Measurements from ENCODE around the gene SMAD2. TPM values are rescaled to one million over a fixed set of nuclear protein-coding genes. Genes with fewer than 3 reads are reported as not detected.
A peak's percentile ranks its signal among the peaks of the same experiment; 100 is the strongest.

Gene SMAD2
- total RNA-seq, 5 donors from 2014 or later (not counting 1 experiment from before 2014, with no cell fraction given): 110 to 129 (median 115) TPM

GRCh38 chr18:47895565-47896250 is 34.8 kb downstream of the SMAD2 start:
- Histone ChIP-seq H3K9me3 (no peaks in the 10 kb centered on the region), H3K27ac (ENCODE audit: low read length) (no peak overlapping the region), H3K4me1 (ENCODE audit: control insufficient read depth in 1 of 2, extremely low read depth in 1 of 2, insufficient read depth in 2 of 2, low read length in 2 of 2) (peaks cover 0 to 16% of the 10 kb centered on the region in 2 experiments), H3K4me3 (ENCODE audit: control insufficient read depth in 1 of 2, extremely low read depth in 1 of 2, low read length in 1 of 2) (no peak overlapping the region), H3K36me3 (ENCODE audit: control insufficient read depth in 2 of 2, extremely low read depth in 1 of 2, insufficient read depth in 1 of 2, low read length in 1 of 2) (peaks cover 0 to 27% of the 10 kb centered on the region in 2 donors), H3K27me3 (replicated peaks in 1 of 2; ENCODE audit: control insufficient read depth in 2 of 2, extremely low read depth in 1 of 2, insufficient read depth in 2 of 2, low read length in 1 of 2) (no peaks in the 10 kb centered on the region)
- H3K36me3 Mint-ChIP-seq: peaks cover 36% of the 10 kb centered on the region
- peaks cover 0 to 5% (median 3%) of the 10 kb centered on the region in 3 donors for H3K9me3 Mint-ChIP-seq
- H3K27ac Mint-ChIP-seq: no peak overlapping the region
- ATAC-seq (replicated peaks in 1 of 4) (no peak), DNase-seq (no peak)
- no CpG with 5 or more reads among the region's 2 CpGs for WGBS (ENCODE audit: insufficient coverage)
- no peaks in the 10 kb centered on the region for H3K27me3 Mint-ChIP-seq
- POLR2A ChIA-PET: no interaction called here
- H3K4me3 Mint-ChIP-seq: no peak overlapping the region
- CTCF ChIA-PET: interaction anchor here in 1 of 2 donors (0.9 kb wide), 1 partner anchor 18 kb away, joined by 3 read pairs; no protein-coding TSS in a partner anchor
- peaks cover 73 to 77% (median 75%) of the 10 kb centered on the region in 3 donors for H3K4me1 Mint-ChIP-seq

- POLR2A ChIA-PET: no interaction called here
- Mint-ChIP-seq H3K27ac (peak overlapping the region; percentile 3 to 53), H3K4me3 (no peak overlapping the region), H3K36me3 (peaks cover 41% of the 10 kb centered on the region), H3K9me3 (no peaks in the 10 kb centered on the region), H3K27me3 (no peaks in the 10 kb centered on the region), H3K4me1 (peaks cover 62 to 66% (median 63%) of the 10 kb centered on the region in 3 donors)
- Histone ChIP-seq H3K27ac (ENCODE audit: low read length) (no peak overlapping the region), H3K4me1 (ENCODE audit: control insufficient read depth in 1 of 2, extremely low read depth in 1 of 2, insufficient read depth in 2 of 2, low read length in 2 of 2) (peaks cover 0 to 13% of the 10 kb centered on the region in 2 experiments), H3K9me3 (no peaks in the 10 kb centered on the region), H3K27me3 (replicated peaks in 1 of 2; ENCODE audit: control insufficient read depth in 2 of 2, extremely low read depth in 1 of 2, insufficient read depth in 2 of 2, low read length in 1 of 2) (no peaks in the 10 kb centered on the region), H3K36me3 (ENCODE audit: control insufficient read depth in 2 of 2, extremely low read depth in 1 of 2, insufficient read depth in 1 of 2, low read length in 1 of 2) (peaks cover 0 to 32% of the 10 kb centered on the region in 2 donors), H3K4me3 (ENCODE audit: control insufficient read depth in 1 of 2, extremely low read depth in 1 of 2, low read length in 1 of 2) (no peak overlapping the region)
- ATAC-seq (replicated peaks in 1 of 4): no peak
- WGBS (ENCODE audit: insufficient coverage): 98% methylated on average over 9 of the region's 9 CpGs
- CTCF ChIA-PET: interaction anchor here in 1 of 2 donors (0.5 kb wide), 1 partner anchor 18 kb away, joined by 4 read pairs; no protein-coding TSS in a partner anchor
- no peak for DNase-seq
Observed at GRCh38 chr18:47893939-47894699, 36.3 kb downstream of the SMAD2 start.

DNA sequence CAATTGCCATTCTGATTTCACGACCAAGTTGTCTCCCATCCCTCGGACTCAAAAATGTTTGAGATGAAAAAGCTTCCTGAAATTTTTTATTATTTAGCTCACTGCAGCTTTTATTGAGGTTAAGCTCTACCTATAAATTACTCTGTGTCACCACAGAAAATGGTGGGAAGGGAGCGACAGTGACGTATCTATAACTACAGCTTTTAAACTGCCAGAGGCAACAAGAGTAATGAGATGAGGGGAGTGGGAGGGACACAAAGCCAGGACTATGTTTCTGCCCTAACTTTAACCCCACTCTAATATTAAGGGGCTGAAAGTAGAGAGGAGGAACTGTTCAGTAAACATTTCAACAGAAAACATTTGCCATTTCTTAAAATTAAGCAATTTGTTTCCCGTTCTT is 37.4 kb downstream of the SMAD2 start:
- ATAC-seq (replicated peaks in 1 of 4): no peak
- Mint-ChIP-seq H3K27ac (no peak overlapping the region), H3K4me1 (peaks cover 64 to 66% (median 64%) of the 10 kb centered on the region in 3 donors), H3K36me3 (peaks cover 49% of the 10 kb centered on the region), H3K9me3 (no peaks in the 10 kb centered on the region), H3K27me3 (no peaks in the 10 kb centered on the region), H3K4me3 (no peak overlapping the region)
- CTCF ChIA-PET: interaction anchor here (0.5 to 1.1 kb wide), 3 partner anchors 10 to 1718 kb away, joined by 3 to 6 read pairs (median 3); no protein-coding TSS in a partner anchor
- no CpG with 5 or more reads among the region's 5 CpGs for WGBS (ENCODE audit: insufficient coverage)
- H3K27ac ChIP-seq (ENCODE audit: low read length): no peak overlapping the region
- no peaks in the 10 kb centered on the region for H3K9me3 ChIP-seq
- H3K36me3 ChIP-seq (ENCODE audit: control insufficient read depth in 2 of 2, extremely low read depth in 1 of 2, insufficient read depth in 1 of 2, low read length in 1 of 2): peaks cover 0 to 32% of the 10 kb centered on the region in 2 donors
- H3K4me3 ChIP-seq (ENCODE audit: control insufficient read depth in 1 of 2, extremely low read depth in 1 of 2, low read length in 1 of 2): no peak overlapping the region
- H3K27me3 ChIP-seq (replicated peaks in 1 of 2; ENCODE audit: control insufficient read depth in 2 of 2, extremely low read depth in 1 of 2, insufficient read depth in 2 of 2, low read length in 1 of 2): no peaks in the 10 kb centered on the region
- peaks cover 3 to 21% of the 10 kb centered on the region in 2 experiments for H3K4me1 ChIP-seq (ENCODE audit: control insufficient read depth in 1 of 2, extremely low read depth in 1 of 2, insufficient read depth in 2 of 2, low read length in 2 of 2)
- POLR2A ChIA-PET: interaction anchor here (0.5 to 0.8 kb wide), 3 partner anchors 7 to 38 kb away, joined by 3 to 4 read pairs (median 3); no protein-coding TSS in a partner anchor
- no peak for DNase-seq

DNA sequence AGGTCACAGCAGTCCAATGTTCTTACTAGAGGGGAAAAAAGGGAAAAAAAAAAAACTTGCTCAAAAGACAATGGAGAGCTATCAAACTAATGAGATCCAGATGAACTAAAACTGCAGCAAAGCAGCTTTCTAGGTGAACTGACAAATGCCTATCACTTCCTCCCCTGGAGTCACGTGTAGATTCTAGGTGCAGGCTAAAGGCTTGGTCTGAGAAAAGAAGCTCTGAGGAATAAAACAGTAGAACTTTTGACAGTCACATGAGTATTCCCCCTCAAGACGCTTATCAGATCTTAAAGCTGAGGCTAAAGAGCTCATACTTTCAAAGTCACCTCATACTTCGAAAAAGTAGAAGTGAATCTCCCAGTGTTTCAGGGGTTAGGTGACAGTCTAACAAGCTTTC is 42.3 kb downstream of the SMAD2 start:
- no peaks in the 10 kb centered on the region for H3K9me3 Mint-ChIP-seq
- ChIA-PET POLR2A (interaction anchor here (0.5 to 0.7 kb wide), 3 partner anchors 11 to 1310 kb away, joined by 3 read pairs; no protein-coding TSS in a partner anchor), CTCF (interaction anchor here (0.6 to 0.8 kb wide), 7 partner anchors 8 to 131 kb away, joined by 3 to 4 read pairs (median 3); no protein-coding TSS in a partner anchor)
- Histone ChIP-seq H3K36me3 (ENCODE audit: control insufficient read depth in 2 of 2, extremely low read depth in 1 of 2, insufficient read depth in 1 of 2, low read length in 1 of 2) (peaks cover 5 to 7% of the 10 kb centered on the region in 2 donors), H3K4me1 (ENCODE audit: control insufficient read depth in 1 of 2, extremely low read depth in 1 of 2, insufficient read depth in 2 of 2, low read length in 2 of 2) (peaks cover 6 to 16% of the 10 kb centered on the region in 2 experiments), H3K4me3 (ENCODE audit: control insufficient read depth in 1 of 2, extremely low read depth in 1 of 2, low read length in 1 of 2) (no peak overlapping the region), H3K9me3 (no peaks in the 10 kb centered on the region), H3K27me3 (replicated peaks in 1 of 2; ENCODE audit: control insufficient read depth in 2 of 2, extremely low read depth in 1 of 2, insufficient read depth in 2 of 2, low read length in 1 of 2) (no peaks in the 10 kb centered on the region), H3K27ac (ENCODE audit: low read length) (no peak overlapping the region)
- no peak overlapping the region for H3K4me3 Mint-ChIP-seq
- peaks cover 41% of the 10 kb centered on the region for H3K36me3 Mint-ChIP-seq
- DNase-seq (no peak), ATAC-seq (replicated peaks in 1 of 4) (no peak)
- H3K4me1 Mint-ChIP-seq: peaks cover 52 to 56% (median 53%) of the 10 kb centered on the region in 3 donors
- H3K27me3 Mint-ChIP-seq: no peaks in the 10 kb centered on the region
- peak overlapping the region in 1 of 2 donors; percentile 56 for H3K27ac Mint-ChIP-seq
- 20% methylated on average over 1 of the region's 3 CpGs for WGBS (ENCODE audit: insufficient coverage)

DNA sequence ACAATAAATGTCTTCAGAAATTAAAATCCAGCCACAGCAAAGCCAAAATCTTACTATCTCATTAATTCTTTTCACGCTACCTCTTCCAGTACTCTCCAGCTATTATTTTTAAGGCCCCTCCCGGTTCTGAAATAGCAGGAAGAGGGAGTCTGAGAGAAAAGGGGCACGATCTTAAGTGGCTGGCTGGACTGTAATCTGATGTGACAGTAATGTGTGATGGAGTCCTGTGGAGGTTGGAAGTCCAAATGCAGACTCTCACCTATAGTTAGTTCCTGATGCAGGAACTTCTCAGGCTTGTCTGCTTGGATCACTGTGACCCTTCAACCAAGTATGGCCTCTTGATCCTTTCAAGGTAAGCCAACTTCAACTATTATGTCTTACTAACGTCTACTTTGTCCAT is 43.2 kb downstream of the SMAD2 start:
- H3K4me1 ChIP-seq (ENCODE audit: control insufficient read depth in 1 of 2, extremely low read depth in 1 of 2, insufficient read depth in 2 of 2, low read length in 2 of 2): peaks cover 6 to 16% of the 10 kb centered on the region in 2 experiments
- Mint-ChIP-seq H3K27me3 (no peaks in the 10 kb centered on the region), H3K4me3 (no peak overlapping the region), H3K4me1 (peaks cover 48 to 52% (median 50%) of the 10 kb centered on the region in 3 donors), H3K36me3 (peaks cover 45% of the 10 kb centered on the region), H3K9me3 (no peaks in the 10 kb centered on the region), H3K27ac (no peak overlapping the region)
- 100% methylated on average over 2 of the region's 4 CpGs for WGBS (ENCODE audit: insufficient coverage)
- DNase-seq: no peak
- peaks cover 5 to 6% of the 10 kb centered on the region in 2 donors for H3K36me3 ChIP-seq (ENCODE audit: control insufficient read depth in 2 of 2, extremely low read depth in 1 of 2, insufficient read depth in 1 of 2, low read length in 1 of 2)
- H3K27ac ChIP-seq (ENCODE audit: low read length): no peak overlapping the region
- ChIA-PET POLR2A (no interaction called here), CTCF (no interaction called here)
- H3K9me3 ChIP-seq: no peaks in the 10 kb centered on the region
- ATAC-seq (replicated peaks in 1 of 4): no peak
- H3K4me3 ChIP-seq (ENCODE audit: control insufficient read depth in 1 of 2, extremely low read depth in 1 of 2, low read length in 1 of 2): no peak overlapping the region
- no peaks in the 10 kb centered on the region for H3K27me3 ChIP-seq (replicated peaks in 1 of 2; ENCODE audit: control insufficient read depth in 2 of 2, extremely low read depth in 1 of 2, insufficient read depth in 2 of 2, low read length in 1 of 2)

DNA sequence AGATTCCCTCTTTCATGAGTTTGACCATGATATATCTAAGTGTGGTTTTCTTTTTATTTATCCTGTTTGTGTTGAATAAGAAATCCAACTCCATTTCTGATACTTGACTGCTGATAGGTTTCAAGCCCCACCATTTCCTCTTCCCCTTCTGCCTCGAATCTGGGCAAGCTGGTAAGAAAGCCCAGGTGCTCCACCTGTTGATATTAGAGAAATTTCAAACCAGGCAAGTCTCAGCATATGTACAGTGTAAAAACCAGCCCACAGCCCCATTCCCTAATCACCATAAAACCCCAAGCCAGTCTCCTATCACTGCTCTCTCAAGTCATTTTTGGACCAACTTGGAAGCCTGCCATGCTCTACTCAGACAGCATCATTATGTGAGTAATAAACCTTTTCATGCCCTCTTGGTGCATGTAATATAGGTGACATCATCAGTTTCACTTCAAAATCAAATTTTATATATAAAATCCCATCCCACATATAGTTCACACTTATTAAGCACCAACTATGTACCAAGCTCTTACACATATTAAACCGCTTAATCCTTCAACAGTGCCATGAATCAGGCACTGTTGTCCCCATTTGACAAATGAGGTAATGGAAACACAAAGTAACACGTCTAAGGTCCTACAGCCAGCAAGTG is 46.6 kb downstream of the SMAD2 start:
- no peak overlapping the region for H3K4me3 Mint-ChIP-seq
- H3K27ac Mint-ChIP-seq: no peak overlapping the region
- ChIA-PET CTCF (interaction anchor here in 1 of 2 donors (0.7 kb wide), 1 partner anchor 155 kb away, joined by 3 read pairs; no protein-coding TSS in a partner anchor), POLR2A (interaction anchor here in 1 of 2 donors (0.6 kb wide), 1 partner anchor 92 kb away, joined by 4 read pairs; no protein-coding TSS in a partner anchor)
- ATAC-seq (replicated peaks in 1 of 4): no peak
- no peaks in the 10 kb centered on the region for H3K27me3 Mint-ChIP-seq
- H3K36me3 Mint-ChIP-seq: peaks cover 60% of the 10 kb centered on the region
- Histone ChIP-seq H3K4me3 (ENCODE audit: control insufficient read depth in 1 of 2, extremely low read depth in 1 of 2, low read length in 1 of 2) (no peak overlapping the region), H3K36me3 (ENCODE audit: control insufficient read depth in 2 of 2, extremely low read depth in 1 of 2, insufficient read depth in 1 of 2, low read length in 1 of 2) (peaks cover 5 to 14% of the 10 kb centered on the region in 2 donors), H3K9me3 (no peaks in the 10 kb centered on the region), H3K4me1 (ENCODE audit: control insufficient read depth in 1 of 2, extremely low read depth in 1 of 2, insufficient read depth in 2 of 2, low read length in 2 of 2) (peaks cover 6 to 14% of the 10 kb centered on the region in 2 experiments), H3K27ac (ENCODE audit: low read length) (no peak overlapping the region), H3K27me3 (replicated peaks in 1 of 2; ENCODE audit: control insufficient read depth in 2 of 2, extremely low read depth in 1 of 2, insufficient read depth in 2 of 2, low read length in 1 of 2) (no peaks in the 10 kb centered on the region)
- DNase-seq: no peak
- peaks cover 49 to 51% (median 50%) of the 10 kb centered on the region in 3 donors for H3K4me1 Mint-ChIP-seq
- H3K9me3 Mint-ChIP-seq: peaks cover 0 to 4% (median 4%) of the 10 kb centered on the region in 3 donors
- no CpG with 5 or more reads among the region's 3 CpGs for WGBS (ENCODE audit: insufficient coverage)
